Stimulated activated CD8-positive, alpha-beta memory T cell treated with anti-CD3 and anti-CD28 coated beads, Interleukin-4, amount 100 ng/mL, for 1 hour (primary cell): ENCODE measurements around the gene KDM2B.
A peak's percentile ranks its signal among the peaks of the same experiment; 100 is the strongest.

Source experiments
- DNase-seq, 2 donors: peaks; one replicate each; pipeline ENCODE4 v3.0.0-alpha.2; 2020; ENCODE audit warnings: low read depth in 2 of 2, low spot score in 1 of 2

KDM2B gene

DNA sequence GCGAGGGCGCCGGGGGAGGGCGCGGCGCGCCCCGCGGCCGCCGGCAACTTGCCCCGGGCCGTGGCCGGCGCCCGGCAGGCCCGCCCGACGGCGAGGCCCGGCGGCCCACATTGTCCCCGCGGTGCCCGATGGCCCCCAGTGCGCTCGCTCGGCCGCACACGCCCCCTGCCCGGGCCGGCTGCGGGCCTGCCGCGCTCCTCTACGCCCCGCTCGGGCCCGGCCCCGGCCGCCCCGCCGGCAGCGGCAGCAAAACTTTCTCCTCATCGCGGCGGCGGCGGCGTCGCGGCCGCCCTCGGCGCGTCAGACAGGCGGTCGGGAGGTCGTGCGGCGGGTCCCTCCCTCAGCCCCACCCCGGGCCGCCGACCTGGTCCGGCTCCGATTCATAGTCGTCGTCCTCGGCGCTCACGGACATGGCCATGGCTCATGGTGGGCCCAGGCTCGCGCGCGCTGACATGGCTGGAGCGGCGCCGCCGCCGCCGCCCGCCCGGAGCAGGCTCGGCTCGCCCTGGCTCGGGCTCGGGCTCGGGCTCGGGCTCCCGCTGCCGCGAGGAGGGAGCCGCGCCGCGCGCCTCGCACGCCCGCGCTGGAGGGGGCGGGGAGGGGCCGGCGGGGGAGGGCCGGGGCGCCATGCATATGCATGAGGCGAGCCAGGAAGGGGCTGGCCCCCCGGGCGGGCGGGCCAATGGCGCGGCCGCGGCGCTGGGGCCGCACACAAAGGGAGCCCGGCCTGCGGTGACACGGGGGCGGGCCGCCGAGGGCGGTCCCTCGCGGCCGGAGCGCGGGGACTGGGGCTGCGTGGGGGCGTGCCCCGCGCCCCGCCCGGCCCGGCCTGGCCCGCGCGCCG is 113.8 kb downstream of the KDM2B start:
- DNase-seq = peak; percentile 67 to 73

DNA sequence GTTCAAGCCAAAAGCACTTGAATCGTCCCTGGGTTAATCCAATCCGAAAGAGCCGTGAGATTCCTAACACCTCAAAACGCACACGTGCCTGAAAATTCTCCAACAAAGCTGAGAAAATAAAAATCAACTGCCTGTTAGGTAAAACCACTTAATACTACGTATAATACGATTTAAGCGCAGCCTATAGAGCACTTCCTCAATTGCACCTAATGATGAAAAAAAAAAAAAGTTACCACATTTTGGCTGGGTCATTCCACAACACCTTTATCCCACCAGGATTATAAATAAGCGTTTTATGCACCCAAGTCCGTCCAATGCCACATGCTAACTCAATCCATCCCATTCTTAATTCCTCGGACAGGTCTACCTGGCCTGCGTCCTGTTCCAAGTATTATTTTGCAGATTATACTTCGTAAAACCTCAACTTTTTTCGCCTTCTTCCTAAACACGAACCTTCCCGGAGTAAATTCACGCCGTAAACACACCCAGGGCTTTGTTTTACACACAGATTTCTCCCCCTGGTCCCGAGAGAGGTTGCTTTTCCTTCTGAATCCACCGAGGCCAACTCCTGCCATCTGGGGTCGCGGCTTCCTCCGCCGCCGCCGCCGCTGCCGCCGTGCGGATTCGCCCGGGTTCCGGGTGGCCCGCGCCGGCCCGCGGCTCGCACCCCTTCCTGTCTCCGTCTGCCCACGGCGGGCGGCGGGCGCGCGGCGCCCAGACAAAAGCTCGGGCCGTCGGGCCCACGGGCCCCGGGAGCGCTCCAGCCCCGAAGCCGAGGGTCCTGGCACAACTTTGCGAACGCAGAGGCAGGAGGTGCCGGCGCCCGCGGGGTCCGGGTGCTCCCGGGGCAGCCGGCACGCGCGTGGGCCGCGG is 114.7 kb downstream of the KDM2B start:
- peak in 1 of 2 donors; percentile 9 for DNase-seq

DNA sequence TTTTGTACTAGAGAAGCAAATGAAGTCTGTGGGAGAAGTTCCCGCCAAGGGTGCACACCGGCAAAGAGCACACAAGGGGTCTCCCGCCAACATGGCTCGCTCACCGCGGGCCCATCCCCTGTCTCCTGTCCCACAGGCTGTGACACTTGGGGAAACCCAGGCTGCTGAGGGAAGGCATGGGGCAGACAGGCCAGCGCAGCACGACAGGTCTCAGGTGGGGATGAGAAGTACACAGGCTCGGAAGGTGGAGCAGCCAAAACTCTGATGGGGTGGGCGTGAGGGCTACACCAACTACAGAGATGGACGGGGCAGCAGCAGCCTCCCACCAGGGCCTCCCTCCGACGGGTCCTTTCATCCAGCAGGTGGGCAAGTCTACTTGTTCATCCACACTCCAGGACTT is 116.5 kb downstream of the KDM2B start:
- no peak for DNase-seq

DNA sequence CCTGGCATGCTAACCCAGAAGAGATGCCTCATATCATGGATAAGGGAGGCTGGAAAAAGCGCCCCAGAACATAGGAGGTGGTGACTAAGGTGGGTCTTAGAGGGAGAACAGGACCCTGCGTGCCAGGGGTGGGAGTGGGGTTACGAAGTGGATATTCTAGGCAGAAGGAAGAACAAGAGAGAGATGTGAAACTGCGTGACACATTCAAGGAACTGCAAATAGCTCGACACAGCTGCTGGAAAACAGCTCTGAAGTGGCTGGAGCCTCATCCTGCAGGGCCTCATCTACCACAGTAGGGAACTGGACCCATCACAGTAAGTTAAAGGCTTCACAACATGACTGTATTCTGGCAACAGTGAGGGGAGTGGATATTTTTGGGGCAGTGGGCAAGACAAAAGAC is 119.8 kb downstream of the KDM2B start:
- no peak for DNase-seq

DNA sequence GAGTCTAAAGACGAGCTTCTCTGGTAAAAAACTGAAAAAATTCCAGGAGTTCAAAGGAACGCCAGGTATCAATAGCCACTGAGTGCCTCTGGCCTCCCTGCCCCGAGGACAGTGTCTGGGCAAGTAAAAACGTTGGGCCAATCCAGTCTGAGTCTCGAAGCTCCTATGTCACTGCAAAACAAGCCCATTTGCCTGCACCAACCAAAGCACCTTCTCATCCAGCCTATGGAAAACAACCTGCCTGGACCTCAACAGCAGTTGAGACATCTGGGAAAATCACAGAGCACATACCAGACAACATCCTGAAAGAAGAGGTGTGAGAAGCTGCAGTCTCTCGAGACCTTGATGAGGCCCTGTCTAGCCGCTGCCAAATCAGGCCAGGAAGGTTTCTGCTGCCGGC is 124.3 kb downstream of the KDM2B start:
- DNase-seq = no peak

DNA sequence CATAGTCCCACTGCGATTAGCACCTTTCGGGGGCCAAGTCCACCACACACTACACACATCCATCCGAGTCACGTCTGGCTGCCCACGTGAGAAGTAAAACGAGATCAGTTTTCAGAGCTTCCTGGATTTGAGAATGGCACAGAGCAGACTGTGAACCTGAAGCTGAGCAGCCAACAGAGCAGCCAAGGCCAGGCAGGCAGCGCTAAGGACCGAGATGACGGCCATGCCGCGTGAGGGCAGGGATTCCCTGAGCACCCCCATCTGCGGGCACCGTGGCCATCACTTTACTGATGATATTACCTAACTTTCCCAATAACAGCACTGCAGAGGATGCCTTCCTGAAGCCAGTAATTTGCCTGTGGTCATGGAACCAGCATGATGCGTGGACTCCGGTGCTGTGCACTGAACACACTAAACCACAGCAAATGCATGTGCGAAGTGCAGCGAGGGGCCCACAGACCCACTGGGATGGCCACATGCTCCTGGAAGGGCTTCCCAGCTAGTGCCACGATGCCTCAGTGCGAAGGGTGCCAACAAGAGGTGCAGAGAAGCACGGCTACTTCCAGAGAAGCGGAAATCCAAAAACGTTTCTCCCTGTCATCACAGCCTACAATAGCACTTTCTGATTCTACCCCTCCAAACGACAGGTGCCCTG is 124.9 kb downstream of the KDM2B start:
- no peak for DNase-seq

DNA sequence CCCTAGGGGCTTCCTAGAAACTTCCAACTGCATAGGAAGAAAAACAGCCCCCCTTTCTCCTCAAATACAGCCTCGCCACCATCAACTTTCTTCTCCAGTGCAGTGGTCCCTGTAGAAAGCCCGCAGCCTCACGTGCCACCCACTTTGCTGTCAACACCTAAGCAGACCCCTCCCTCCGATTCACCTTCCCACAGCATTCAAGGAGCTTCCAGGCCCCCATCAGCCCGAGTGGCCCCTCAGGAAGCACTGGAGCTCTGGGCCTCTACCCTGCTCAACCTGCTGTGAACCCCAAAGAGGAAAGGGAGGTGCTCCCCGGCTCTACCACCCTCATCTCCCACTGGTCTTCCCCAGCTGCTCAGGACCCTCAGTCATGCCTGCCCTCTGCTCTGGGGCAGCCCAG is 125.9 kb downstream of the KDM2B start:
- DNase-seq = no peak

DNA sequence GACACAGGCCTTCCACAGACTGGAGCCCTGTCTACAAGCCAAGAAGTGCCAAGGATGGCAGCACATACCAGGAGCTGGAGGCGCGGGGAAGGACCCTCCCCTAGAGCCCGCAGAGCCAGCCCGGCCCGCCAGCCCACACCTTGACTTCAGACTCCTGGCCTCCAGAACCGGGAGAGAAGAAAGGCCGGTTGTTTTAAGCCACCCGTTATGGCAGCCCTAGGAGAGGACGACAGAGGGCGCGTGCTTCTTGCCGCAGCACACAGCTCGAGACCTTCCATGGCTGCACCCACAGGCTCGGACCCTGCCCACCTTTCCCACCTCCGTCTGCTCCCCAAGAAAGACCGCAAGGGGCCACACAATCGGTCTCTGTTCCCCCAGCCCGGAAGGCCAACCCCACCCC is 127.2 kb downstream of the KDM2B start:
- no peak for DNase-seq

DNA sequence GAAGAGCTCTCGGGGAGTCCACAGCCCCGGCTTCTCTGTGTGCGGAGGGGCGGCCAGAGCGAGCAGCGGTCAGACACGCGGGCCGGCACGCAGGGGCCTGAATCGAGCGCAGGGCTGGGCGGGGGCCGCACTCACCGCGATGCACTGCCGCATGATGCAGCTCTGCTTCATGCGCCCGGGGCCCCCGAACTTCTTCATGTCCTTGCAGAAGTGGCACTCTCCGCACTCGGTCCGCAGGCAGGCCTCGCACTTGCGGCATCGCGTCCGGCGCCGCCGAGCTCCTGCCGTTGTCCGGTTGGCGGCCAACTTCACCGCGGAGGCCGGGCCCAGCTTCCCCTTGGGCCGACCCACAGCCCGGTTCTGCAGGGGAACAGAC is 127.8 kb downstream of the KDM2B start:
- DNase-seq = no peak

DNA sequence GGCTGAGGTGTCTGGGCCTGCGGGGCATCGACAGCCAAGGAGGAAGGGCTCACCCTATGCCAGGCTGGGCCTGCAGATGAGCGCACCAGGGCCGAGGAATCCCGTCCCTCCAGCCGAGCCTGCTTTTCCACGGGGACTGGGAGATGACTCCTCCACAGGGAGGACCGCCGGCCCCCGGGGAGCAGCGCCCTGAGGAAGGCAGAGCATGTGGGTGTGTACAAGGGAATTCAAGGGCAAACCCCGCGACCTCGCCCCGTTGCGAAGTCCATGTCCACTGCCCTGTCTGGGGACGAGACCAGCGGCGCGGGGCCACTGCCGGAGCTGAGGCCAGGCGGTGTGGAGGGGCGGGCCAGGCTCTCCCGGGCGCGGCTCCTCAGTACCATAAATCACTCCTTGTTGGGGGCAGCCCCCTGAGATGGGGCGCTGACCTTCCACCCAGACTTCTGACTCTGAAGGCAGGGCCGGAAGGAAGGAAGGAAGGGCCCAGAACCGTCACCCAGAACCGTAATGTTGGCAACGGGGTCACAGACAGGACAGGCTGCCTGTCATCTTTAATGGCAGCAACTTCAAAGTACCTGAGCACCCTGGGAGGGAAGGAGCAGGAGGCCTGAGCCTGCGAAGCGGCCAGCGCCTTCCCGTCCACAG is 128.4 kb downstream of the KDM2B start:
- DNase-seq = no peak

DNA sequence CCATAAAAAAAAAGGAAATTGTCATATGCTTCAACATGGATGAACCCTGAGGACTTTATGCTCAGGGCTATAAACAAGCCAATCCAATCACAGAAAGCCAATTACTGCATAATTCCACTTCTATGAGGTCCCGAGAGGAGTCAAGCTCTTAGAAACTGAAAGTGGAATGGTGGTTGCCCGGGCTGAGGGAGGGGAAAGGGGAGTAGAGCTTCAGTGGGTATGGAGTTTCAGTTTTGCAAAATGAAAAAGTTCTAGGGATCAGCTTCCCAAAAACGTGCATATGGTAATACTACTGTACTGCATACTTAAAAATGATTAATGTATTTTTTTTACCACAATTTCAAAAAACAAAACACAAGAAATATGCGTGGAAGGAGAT is 128.9 kb downstream of the KDM2B start:
- no peak for DNase-seq

DNA sequence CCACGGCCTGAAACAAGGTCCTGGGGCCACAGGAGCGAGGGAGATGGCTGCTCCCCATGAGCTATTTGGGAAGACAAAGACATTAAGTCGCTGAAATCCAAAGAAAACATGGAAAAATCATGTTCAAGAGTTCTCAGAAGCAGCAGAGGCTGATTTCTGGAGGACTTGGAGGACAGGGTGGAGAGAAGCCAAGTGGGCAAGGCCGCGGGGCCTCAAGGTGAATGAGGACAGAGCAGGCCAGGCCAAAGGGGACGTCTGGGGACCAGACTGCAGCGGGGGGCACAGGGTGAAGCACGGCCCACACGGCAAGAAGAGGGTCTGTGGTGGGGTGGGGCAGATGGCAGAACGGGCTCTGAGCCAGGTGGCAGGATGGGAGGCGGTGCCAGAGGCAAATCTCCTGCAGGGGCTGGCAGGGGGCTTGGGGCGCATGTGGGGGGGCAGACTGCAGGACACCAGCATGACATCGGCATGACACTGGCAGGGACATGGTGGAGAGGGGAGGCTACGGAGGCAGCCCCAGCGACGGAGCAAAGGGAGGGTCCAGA is 132.0 kb downstream of the KDM2B start:
- DNase-seq = no peak

DNA sequence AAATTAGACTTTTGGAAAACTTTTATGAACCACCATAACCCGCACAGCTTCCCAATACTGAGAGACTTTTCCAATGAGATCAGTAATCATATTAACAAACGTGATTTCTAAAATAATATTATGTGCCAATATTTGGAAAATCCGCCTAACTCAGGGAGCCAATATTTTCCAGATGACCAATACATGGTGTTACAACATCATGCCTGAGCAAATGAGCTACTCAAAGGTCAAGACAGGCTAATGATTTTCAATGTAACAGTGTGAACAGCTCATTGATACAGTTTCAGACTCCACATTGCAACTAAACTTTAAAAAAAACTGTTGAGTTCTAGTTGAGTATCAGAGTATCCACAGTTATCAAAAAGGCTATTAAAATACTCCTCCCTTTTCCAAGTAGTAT is 134.1 kb downstream of the KDM2B start:
- no peak for DNase-seq

DNA sequence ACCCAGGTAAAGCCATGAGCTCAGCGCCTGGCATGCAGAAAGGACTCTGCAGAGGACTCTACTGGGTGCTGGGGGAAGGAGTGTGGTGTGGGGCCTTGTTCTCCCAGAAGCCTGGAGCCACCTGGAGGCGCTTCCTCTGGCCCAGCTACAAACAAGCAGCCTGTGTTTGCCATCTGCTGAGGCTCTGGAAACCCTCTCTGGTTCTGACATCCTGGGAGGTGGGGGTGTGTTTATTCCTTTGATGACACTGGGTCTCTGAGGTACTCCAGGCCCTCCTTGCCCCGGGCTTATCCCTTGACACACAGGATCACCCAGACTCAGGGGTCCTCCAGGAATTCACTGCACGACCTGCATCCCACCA is 136.0 kb downstream of the KDM2B start:
- DNase-seq = no peak

DNA sequence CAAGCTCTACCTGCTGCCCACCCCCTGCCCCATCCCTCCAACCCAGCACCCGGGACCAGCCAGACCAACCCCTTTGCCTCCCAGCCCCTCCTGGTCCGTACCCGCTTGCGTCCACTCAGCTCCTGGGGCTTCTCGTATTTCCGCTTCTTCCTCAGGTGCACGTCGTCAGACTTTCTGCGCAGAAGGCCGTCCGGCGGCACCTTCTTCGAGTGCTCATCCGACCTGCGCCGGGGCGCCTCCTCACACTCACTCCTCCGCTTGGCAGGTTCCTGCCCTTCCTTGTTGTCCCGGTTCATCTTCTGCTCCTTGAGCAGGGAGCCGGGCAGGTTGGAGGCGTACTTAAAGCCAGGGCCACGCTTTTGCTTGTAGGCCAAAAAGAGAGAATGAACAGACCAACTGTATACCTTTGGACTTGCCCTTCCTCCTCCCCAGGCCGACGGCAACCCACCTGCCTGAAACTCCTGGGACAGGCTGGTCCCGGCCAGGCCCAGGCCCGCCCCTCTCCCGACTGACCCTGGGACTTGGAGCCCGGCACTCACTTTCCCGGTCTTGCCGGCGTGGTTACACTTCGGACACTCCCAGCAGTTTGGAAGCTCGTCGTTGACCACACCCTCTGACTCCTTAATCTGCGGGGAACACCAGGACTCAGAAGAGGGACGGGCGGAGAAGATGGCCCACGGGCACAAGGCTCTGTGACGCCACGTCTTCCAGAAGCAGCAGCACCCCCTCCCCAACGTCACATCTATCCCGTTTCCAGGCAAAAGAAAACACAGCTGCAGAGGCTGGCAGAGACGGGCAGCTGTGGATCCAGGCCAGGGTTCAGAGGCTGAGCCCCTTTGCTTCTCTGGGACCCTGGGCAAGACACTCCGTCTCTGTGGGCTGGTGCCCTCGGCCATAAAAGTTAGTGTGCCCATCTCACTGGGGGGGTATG is 136.6 kb downstream of the KDM2B start:
- no peak for DNase-seq

DNA sequence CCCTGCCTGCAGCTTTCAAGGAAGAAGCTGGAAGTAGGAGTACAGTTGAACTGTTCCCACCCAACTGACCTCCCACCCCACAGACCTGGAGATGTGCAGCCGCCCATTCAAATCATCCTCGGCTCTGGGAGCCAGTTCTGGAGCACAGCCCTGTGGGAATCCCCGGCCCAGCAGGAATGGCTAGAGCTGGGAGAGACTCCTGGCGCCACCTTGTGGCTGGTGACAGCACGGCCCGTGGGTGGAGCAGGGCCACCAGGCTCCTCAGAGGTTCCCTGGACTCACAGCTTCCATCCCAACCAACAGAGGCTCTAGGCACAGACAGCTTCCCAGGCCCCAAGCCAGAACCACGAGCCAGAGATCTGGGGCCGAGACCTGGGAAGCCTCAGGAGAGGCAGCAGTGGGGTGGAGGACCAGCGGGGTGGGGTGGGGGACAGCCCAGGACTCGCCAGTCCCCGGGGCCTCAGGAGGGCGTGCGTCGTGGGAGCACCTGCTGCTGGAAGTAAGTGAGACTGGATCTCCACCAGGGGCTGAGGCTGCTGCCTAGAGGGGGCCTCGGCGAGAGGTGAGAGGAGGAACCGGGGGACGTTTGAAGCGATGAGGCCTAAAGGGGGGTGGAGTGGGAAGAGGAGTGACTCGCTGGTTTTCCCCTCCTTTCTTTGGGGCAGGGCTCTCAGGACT is 137.5 kb downstream of the KDM2B start:
- DNase-seq = peak; percentile 30 to 41

DNA sequence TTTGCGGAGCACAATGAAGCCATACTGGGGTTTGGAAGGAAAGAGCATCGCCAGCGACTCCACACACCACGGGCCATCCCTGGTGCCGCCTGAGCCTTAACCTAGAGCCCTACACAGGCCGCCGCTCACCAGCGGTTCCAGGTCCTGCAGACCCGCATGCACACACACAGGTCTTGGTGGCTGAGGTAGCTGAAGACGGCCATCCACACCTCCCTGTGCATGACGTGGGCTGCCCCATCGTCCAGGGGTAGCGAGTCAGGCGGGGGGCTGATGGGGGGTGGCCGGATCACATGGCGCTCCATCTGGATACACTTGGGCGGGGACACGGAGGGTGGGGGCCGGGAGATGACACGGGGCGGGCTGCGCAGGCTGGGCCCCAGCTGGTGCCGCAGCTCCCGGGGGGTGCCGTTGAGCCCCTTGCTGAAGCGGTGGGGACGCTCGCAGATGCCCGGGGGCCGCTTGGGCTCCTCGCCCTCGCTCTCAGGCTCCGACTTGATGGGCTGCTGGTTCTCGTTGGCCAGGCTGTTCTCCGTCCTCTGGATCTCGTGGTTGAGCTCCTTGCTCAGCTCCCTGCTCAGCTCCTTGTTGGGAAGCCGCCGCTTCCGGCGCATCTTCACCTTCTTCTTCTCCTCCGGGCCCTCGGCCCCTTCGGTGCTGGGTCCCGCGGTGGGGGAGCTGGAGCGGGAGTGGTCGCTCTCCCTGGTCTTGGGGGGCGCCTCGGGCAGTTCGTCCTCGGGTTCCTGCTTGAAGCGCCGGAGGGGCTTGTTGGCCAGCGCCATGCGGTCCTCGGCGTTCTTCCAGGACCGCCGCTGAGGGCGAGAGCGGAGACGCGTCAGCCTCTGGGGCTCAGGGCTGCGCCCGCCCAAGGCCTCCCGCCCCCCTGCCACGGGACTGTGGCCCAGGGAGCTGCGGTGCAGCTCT is 138.5 kb downstream of the KDM2B start:
- no peak for DNase-seq

DNA sequence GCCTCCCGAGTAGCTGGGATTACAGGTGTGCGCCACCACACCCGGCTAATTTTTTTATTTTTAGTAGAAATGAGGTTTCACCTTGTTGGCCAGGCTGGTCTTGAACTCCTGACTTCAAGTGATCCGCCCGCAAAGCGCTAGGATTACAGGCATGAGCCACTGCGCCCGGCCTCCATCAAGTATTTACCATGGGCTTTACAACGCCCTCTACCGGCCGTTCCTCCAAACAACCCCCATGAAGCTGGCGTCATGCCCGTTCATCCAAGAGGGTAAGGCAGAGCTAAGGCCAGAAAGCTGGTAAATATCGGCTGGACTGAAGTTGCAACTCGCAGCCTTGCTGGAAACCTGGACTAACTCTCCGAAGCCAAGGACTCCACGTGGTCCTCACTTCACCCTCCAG is 139.3 kb downstream of the KDM2B start:
- no peak for DNase-seq

DNA sequence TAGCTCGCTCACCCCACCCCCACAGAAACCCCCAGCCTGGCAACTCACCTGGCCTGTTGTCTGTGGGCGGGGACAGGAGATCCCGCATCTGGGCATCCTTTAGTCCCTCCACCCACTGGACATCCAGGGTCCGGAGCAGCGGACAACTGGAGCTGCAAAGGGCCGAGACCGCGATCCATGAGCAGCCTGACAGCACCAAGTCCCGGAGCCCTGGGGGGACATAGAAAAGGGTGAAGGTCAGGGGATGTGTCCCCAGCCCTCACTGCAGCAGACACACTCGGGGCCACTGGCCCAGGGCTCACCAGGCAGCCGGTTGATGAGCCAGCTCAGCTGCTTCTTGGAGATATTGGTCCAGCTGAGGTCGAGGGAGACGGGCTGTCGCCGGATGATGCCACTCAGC is 140.1 kb downstream of the KDM2B start:
- DNase-seq = no peak
